Right lobe of liver (tissue), 4 donors: ENCODE data around the gene ADCK2.

ENCODE experiments used
- POLR2A ChIP-seq: fragments of 450-650 bp; IDR thresholded peaks from one replicate; pipeline ENCODE4 v1.6.1; 2017; ENCODE audit warnings: antibody characterized with exemption, mild to moderate bottlenecking
- TF ChIP-seq, protein P1 (sequence below), 4 donors: fragments of 200-600 bp in 3 of 4; fragments of 450-650 bp in 1 of 4; IDR thresholded peaks; one replicate each; pipeline versions ENCODE4 v1.5.1 to v1.8.0; 2016 to 2022; ENCODE audit warnings: antibody characterized with exemption in 4 of 4, mild to moderate bottlenecking in 2 of 4
- donor health status: DM: no; HTN: no; CAD: no.
- donor health status: DM: no; HTN: no; CAD: no.
- donor health status: DM: no; HTN: yes; CAD: no.

DNA sequence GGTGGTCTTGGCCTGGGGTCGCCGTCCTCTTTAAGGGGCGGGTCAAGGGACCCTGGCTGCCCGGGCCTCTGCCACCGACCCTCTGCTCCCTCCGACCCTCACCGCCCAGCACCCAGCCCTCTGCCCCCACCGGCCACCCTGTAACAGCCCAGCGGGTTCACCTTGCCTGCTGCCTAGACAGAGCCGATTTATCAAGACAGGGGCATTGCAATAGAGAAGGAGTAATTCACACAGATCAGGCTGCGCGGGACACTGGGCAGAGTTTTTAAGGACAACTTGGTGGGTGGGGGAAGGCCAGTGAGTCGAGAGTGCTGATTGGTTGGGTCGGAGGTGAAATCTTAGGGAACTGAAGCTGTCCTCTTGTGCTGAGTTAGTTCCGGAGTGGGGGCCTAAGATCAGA, 779 bp upstream of the ADCK2 start:
- TF ChIP-seq, protein P1, sequence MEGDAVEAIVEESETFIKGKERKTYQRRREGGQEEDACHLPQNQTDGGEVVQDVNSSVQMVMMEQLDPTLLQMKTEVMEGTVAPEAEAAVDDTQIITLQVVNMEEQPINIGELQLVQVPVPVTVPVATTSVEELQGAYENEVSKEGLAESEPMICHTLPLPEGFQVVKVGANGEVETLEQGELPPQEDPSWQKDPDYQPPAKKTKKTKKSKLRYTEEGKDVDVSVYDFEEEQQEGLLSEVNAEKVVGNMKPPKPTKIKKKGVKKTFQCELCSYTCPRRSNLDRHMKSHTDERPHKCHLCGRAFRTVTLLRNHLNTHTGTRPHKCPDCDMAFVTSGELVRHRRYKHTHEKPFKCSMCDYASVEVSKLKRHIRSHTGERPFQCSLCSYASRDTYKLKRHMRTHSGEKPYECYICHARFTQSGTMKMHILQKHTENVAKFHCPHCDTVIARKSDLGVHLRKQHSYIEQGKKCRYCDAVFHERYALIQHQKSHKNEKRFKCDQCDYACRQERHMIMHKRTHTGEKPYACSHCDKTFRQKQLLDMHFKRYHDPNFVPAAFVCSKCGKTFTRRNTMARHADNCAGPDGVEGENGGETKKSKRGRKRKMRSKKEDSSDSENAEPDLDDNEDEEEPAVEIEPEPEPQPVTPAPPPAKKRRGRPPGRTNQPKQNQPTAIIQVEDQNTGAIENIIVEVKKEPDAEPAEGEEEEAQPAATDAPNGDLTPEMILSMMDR (IDR thresholded peaks at IDR 0.05): no peak
- no peak for TF ChIP-seq POLR2A
